ENCODE measurements around the gene USP17L17.
"Not testable (repeated sequence)": the region's sequence is repeated elsewhere in the genome, so short reads cannot be mapped to it uniquely, and the experiment has no call there.

The USP17L17 gene, protein sequence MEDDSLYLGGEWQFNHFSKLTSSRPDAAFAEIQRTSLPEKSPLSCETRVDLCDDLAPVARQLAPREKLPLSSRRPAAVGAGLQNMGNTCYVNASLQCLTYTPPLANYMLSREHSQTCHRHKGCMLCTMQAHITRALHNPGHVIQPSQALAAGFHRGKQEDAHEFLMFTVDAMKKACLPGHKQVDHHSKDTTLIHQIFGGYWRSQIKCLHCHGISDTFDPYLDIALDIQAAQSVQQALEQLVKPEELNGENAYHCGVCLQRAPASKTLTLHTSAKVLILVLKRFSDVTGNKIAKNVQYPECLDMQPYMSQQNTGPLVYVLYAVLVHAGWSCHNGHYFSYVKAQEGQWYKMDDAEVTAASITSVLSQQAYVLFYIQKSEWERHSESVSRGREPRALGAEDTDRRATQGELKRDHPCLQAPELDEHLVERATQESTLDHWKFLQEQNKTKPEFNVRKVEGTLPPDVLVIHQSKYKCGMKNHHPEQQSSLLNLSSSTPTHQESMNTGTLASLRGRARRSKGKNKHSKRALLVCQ

GRCh38 chr4:9243579-9243978 lies at the start of gene USP17L17:
USP17L17 (plus strand) TSS chr4:9243879; CDS start chr4:9243879, 0 bp downstream.
- not testable (repeated sequence) for DNase-seq

DNA sequence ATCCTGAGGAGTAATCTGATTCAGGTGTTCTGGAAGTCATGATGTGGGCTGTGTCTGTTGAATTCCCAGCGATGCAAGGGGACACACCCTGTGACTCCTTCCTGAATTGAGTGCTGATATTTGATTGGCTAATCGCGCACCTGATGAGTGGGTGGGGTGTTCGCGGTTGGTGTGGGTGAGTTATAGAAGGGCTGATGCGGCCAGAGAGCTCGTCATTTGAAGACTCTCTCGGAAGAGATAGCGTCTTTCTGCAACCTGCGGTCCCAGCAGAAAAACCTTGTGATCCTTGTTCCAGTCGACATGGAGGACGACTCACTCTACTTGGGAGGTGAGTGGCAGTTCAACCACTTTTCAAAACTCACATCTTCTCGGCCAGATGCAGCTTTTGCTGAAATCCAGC lies 33.3 kb upstream of the USP17L17 start, which contains the start of gene USP17L10:
TSS of gene USP17L10 (plus strand) at position 301 of the 400 bp plus-strand sequence. CDS start at position 301, 0 bp downstream.
- not testable (repeated sequence) for DNase-seq

DNA sequence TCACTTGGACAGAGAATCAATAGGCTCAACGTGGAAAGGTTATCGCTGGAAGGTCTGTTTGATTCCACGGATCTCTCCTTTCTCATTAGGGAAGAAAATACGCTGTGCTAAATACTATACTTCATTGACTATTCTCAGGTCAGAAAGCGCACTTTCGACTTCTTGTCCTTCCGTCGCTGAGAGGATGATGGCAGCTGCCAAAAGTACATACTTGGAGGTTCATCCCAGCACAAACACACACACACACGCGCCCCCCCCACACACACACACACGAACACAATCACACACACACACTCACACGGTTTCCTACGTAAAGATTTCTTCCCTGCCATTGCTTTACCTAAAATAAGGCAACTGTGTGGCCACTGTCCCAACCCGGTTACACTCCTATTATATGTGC lies 29.0 kb upstream of the USP17L17 start:
- not testable (repeated sequence) for DNase-seq

DNA sequence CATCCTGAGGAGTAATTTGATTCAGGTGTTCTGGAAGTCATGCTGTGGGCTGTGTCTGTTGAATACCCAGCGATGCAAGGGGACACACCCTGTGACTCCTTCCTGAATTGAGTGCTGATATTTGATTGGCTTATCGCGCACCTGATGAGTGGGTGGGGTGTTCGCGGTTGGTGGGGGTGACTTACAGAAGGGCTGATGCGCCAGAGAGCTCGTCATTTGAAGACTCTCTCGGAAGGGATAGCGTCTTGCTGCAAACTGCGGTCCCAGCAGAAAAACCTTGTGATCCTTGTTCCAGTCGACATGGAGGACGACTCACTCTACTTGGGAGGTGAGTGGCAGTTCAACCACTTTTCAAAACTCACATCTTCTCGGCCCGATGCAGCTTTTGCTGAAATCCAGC lies 28.6 kb upstream of the USP17L17 start, which contains the start of gene USP17L11:
TSS of gene USP17L11 (plus strand) at position 301 of the 400 bp plus-strand sequence. CDS start at position 301, 0 bp downstream.
- not testable (repeated sequence) for DNase-seq

DNA sequence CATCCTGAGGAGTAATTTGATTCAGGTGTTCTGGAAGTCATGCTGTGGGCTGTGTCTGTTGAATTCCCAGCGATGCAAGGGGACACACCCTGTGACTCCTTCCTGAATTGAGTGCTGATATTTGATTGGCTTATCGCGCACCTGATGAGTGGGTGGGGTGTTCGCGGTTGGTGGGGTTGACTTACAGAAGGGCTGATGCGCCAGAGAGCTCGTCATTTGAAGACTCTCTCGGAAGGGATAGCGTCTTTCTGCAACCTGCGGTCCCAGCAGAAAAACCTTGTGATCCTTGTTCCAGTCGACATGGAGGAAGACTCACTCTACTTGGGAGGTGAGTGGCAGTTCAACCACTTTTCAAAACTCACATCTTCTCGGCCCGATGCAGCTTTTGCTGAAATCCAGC lies 23.8 kb upstream of the USP17L17 start, which contains the start of gene USP17L12:
TSS of gene USP17L12 (plus strand) at position 301 of the 400 bp plus-strand sequence. CDS start at position 301, 0 bp downstream.
- DNase-seq: not testable (repeated sequence)

DNA sequence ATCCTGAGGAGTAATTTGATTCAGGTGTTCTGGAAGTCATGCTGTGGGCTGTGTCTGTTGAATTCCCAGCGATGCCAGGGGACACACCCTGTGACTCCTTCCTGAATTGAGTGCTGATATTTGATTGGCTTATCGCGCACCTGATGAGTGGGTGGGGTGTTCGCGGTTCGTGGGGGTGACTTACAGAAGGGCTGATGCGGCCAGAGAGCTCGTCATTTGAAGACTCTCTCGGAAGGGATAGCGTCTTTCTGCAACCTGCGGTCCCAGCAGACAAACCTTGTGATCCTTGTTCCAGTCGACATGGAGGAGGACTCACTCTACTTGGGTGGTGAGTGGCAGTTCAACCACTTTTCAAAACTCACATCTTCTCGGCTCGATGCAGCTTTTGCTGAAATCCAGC lies 19.1 kb upstream of the USP17L17 start, which contains the start of gene USP17L13:
TSS of gene USP17L13 (plus strand) at position 301 of the 400 bp plus-strand sequence. CDS start at position 301, 0 bp downstream.
- DNase-seq: not testable (repeated sequence)

- not testable (repeated sequence) for DNase-seq
Observed at GRCh38 chr4:9230249-9230648, 13.4 kb upstream of the USP17L17 start.

- not testable (repeated sequence) for DNase-seq
Observed at GRCh38 chr4:9234085-9234484, 9.6 kb upstream of the USP17L17 start, which contains the start of gene USP17L15. USP17L15 (plus strand) TSS chr4:9234385; CDS start chr4:9234385, 0 bp downstream.

DNA sequence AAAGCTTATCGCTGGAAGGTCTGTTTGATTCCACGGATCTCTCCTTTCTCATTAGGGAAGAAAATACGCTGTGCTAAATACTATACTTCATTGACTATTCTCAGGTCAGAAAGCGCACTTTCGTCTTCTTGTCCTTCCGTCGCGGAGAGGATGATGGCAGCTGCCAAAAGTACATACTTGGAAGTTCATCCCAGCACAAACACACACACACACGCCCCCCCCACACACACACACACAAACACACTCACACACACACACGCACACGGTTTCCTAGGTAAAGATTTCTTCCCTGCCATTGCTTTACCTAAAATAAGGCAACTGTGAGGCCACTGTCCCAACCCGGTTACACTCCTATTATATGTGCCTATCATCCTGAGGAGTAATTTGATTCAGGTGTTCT lies 5.2 kb upstream of the USP17L17 start:
- DNase-seq: not testable (repeated sequence)

GRCh38 chr4:9247953-9248680 lies 4.4 kb downstream of the USP17L17 start, which contains the start of gene USP17L18:
USP17L18 (plus strand) TSS chr4:9248630; CDS start chr4:9248630, 0 bp downstream.
- DNase-seq: not testable (repeated sequence)

- DNase-seq: not testable (repeated sequence)
Observed at GRCh38 chr4:9253078-9253477, 9.4 kb downstream of the USP17L17 start, which contains the start of gene USP17L19. USP17L19 (plus strand) TSS chr4:9253378; CDS start chr4:9253378, 0 bp downstream.

- DNase-seq: not testable (repeated sequence)
Observed at GRCh38 chr4:9257824-9258223, 14.1 kb downstream of the USP17L17 start, which contains the start of gene USP17L20. USP17L20 (plus strand) TSS chr4:9258124; CDS start chr4:9258124, 0 bp downstream.

DNA sequence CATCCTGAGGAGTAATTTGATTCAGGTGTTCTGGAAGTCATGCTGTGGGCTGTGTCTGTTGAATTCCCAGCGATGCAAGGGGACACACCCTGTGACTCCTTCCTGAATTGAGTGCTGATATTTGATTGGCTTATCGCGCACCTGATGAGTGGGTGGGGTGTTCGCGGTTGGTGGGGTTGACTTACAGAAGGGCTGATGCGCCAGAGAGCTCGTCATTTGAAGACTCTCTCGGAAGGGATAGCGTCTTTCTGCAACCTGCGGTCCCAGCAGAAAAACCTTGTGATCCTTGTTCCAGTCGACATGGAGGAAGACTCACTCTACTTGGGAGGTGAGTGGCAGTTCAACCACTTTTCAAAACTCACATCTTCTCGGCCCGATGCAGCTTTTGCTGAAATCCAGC lies 18.9 kb downstream of the USP17L17 start, which contains the start of gene USP17L21:
TSS of gene USP17L21 (plus strand) at position 301 of the 400 bp plus-strand sequence. CDS start at position 301, 0 bp downstream.
- DNase-seq: not testable (repeated sequence)

- not testable (repeated sequence) for DNase-seq
Observed at GRCh38 chr4:9267319-9267718, 23.6 kb downstream of the USP17L17 start, which contains the start of gene USP17L22. USP17L22 (plus strand) TSS chr4:9267619; CDS start chr4:9267619, 0 bp downstream.

- not testable (repeated sequence) for DNase-seq
Observed at GRCh38 chr4:9271719-9272118, 28.0 kb downstream of the USP17L17 start.

Measured in NCI-H2081 treated with DMSO at 0.1 percent for 48 hours (cell line).